Subcutaneous adipose tissue (tissue), 4 donors: ENCODE data around the gene ACD. TPM values are rescaled to one million over a fixed set of nuclear protein-coding genes. Genes with fewer than 3 reads are reported as not detected.

Source experiments
- total RNA-seq, 4 donors: library from RNA; depleted of rRNA; stranded (reverse); fragments of >200 nt; gene quantifications; one replicate each; pipeline ENCODE4 v1.1.0, GENCODE V29; 2016
- TF ChIP-seq, protein P1 (sequence below): fragments of 450-650 bp; IDR thresholded peaks from one replicate; pipeline ENCODE4 v1.5.1; 2016; ENCODE audit warnings: low read depth, mild to moderate bottlenecking, control low read depth, antibody characterized with exemption, moderate library complexity

The ACD gene
- total RNA-seq, 4 donors from 2014 or later: 8.0 to 19.2 (median 14.9) TPM

DNA sequence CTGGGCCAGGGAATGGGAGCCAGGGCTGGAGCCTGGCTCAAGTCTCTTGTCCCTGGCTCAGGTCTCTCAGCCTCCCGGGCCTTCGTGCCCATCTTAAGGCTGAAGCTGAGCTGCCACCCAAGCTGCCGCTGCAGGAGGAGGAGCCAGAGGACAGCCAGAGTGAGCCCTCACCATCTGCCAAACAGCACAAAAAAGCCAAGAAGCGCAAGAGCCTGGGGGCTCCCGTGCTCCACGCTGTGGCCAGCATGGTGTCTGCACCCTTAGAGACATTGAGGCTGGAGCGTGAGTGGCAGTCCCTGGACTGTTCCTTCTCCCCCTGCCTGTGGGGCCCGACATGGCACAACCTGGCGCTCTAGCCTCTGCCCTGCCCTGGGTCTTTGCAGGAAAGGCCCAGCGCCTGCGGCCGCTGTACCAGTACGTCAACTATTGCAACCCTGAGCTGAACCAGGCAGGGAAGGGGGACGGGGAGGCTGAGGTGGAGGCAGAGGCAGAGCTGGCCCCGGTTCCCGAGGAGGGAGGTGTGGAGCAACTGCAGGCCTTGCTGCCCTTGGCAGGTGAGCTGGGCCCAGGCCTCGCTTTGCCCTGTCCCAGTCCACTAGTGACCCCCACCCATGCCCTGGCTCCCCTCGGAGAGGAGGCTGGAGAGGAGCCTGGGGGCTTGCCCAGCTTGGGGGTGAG is 7.9 kb upstream of the ACD start:
- TF ChIP-seq, protein P1, sequence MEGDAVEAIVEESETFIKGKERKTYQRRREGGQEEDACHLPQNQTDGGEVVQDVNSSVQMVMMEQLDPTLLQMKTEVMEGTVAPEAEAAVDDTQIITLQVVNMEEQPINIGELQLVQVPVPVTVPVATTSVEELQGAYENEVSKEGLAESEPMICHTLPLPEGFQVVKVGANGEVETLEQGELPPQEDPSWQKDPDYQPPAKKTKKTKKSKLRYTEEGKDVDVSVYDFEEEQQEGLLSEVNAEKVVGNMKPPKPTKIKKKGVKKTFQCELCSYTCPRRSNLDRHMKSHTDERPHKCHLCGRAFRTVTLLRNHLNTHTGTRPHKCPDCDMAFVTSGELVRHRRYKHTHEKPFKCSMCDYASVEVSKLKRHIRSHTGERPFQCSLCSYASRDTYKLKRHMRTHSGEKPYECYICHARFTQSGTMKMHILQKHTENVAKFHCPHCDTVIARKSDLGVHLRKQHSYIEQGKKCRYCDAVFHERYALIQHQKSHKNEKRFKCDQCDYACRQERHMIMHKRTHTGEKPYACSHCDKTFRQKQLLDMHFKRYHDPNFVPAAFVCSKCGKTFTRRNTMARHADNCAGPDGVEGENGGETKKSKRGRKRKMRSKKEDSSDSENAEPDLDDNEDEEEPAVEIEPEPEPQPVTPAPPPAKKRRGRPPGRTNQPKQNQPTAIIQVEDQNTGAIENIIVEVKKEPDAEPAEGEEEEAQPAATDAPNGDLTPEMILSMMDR: no peak

DNA sequence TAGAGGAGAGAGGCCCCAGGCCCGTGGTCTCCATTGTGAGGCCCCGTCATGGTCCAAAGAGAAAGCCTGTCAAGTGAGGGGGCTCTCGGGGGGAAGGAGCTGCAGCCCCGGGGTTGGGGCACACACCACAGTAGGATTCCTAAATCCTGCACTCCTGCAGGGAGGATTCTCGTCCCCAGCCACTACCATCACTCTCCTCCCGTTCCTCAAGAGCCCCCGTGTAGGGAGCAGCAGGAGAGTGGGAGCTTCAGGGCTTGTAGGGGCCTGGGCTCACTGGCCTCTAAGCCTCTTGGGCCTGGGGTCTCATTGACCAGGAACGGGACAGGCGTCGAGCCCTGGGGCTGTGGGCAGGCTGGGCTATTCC is 7.4 kb upstream of the ACD start:
- TF ChIP-seq, protein P1: no peak

DNA sequence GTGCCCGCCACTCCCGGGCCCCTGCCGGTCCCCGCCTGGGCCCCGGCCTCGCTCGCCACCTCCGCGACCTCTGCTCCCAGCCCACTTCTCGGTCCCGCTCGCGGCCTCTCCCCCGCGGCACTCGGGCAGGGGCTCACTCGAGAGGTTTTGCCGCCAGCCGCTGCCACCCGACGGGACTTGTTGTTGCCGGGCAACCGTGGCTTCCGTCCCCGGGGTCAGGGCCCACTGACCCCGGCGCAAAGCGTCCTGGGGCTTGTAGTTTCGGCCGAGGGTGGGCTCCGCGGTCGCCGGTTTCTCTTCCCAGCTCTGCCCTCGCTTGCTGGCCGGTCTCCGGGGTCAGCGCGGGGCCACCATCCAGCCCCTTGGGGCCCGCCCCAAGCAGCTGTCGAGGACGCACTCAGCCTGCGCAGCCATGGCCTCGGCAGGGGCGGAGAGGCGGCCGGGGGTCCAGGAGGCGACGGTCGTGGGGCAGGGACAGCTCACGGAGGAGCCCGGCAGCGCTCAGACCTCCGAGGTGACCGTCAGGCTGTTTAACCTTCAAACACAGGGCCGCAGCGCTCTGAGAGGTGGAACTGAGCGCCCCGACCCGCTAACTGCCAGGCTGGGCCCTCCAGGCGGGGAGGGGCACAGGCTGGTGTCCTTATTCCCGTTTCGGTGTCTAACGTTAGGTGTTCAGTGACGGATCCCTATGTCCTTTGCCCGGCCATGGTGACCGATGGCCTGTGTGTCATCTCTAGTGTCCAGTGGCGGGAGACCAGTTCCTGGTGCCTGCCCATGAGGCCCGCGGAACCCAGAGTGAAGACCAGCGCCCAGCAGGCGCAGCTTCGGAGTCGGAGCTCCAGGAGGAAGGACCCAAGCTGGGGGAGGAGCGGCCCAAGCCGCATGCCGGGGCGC is 6.7 kb upstream of the ACD start, which contains the start of the genes C16orf86 and ENKD1:
TSS of gene C16orf86 (plus strand) at position 256 of the 894 bp plus-strand sequence. CDS start at position 413, 157 bp downstream.
TSS of gene ENKD1 (minus strand) at position 192 of the 894 bp plus-strand sequence. CDS start 308 bp downstream, outside the sequence.
- TF ChIP-seq, protein P1: no peak

DNA sequence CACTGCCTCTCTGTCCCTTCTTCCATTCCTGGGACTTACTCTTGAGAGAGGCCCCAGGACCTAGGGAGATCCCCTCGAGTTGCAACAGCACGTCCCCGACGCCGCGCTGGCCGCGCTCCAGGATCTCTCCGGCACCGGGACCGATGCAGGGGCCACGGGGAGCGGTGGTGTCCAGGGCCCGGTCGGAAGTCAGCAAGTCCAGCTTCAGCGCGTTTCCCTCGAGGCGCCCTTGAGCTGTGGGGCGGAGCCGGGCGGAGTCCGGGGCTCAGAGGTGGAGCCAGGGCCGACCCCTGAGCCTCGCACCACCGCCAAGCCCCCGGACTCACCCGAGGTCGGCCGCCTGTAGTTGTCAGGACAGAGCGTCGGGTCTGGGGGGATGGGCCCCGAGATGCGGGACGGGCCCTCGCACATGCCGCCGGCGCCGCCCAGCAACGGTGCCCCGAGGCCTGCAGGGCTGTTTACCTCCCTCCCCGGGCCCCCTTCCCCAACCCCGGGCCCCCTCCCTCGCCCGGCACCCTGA is 6.0 kb upstream of the ACD start:
- TF ChIP-seq, protein P1: no peak

DNA sequence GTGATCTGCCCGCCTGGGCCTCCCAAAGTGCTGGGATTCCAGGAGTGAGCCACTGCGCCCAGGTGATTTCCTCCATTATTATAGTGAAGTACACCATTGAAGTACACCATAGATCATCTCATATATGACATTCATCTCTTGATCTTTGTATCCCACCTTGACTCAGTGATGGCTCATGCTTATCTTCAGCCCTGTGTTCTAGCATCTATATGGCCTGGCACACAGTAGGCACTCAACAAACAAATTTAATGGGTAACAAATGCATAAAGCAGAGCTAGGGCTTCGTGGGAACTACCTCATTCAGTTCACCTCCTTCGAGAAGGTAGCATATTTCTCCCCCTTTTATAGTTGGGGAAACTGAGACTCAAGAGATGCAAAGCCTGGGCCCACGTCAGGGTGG is 5.5 kb upstream of the ACD start:
- TF ChIP-seq, protein P1: no peak

DNA sequence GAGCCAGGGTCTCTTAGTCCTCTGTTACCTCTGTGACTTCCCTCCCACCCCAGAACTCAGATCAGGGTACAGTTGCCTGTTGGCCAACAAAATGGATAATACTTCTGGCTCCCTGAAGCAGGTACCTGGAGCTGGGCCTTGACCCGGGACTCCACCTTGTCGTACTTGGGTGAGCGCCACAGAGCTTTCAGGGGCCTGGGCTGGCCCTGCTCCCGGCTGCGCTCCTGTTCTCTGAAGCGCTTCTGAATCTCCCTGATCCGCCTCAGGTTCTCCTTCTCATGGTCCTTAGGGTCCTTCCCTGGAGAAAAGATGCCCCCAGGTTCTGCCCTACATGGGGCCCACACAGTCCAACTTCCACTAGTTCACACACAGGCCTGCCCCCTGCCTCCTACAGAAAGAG is 4.8 kb upstream of the ACD start:
- TF ChIP-seq, protein P1: no peak

DNA sequence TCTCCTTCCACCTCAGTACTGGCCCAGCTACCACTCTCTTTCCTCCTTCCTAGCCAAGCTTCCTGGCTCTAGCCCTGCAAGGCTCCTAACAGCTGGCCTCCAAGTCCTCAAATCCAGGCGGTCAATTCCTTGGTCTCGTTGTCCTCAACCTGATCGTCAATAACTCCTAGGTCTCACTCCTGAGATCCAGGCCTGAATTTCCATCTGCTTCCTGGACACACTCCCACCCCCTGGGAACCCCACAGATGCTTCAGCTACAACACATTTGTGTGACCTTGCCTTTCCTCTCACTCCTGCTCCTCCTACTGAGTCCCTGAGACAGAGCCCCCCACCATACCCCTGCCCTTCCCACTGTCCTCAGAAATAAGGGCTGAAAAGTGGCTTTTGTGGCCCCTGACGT is 4.2 kb upstream of the ACD start:
- TF ChIP-seq, protein P1: no peak
